ENCODE measurements around the gene PNRC2.

The PNRC2 gene

GRCh38 chr1:23959461-23960290 is at the start of gene PNRC2 (continued):
- no peak for TF ChIP-seq ZSCAN16 (tag by site-specific recombination; IDR thresholded peaks at IDR 0.05)
- TF ChIP-seq ZBTB44 (tag by site-specific recombination; IDR thresholded peaks at IDR 0.05), result no peak
- peak; percentile 79 for TF ChIP-seq ZBTB10 (tag by site-specific recombination; IDR thresholded peaks at IDR 0.05)
- TF ChIP-seq PRDM4 (tag by site-specific recombination; IDR thresholded peaks at IDR 0.05), result no peak
- no peak for TF ChIP-seq ZNF148 (tag by site-specific recombination; IDR thresholded peaks at IDR 0.05; ENCODE audit: borderline replicate concordance)
- no peak; the same call in 1 of the 2 replicates for TF ChIP-seq MYNN (tag by site-specific recombination; IDR thresholded peaks at IDR 0.05; ENCODE audit: borderline replicate concordance)
- TF ChIP-seq GLIS2 (tag by site-specific recombination; IDR thresholded peaks at IDR 0.05), result peak; percentile 65; the same call in 1 of the 2 replicates
- TF ChIP-seq ZNF23 (tag by site-specific recombination; IDR thresholded peaks at IDR 0.05; ENCODE audit: borderline replicate concordance), result no peak
- 0 out of 2 replicates have a peak, but pooled peaks have one; percentile 49 for TF ChIP-seq ZFP69B (tag by site-specific recombination; IDR thresholded peaks at IDR 0.05)
- peak; percentile 96 for TF ChIP-seq ZEB2 (tag by site-specific recombination; IDR thresholded peaks at IDR 0.05)
- TF ChIP-seq ZBTB8A (tag by site-specific recombination; IDR thresholded peaks at IDR 0.05), result peak; percentile 84
- TF ChIP-seq ZBTB6 (tag by site-specific recombination; IDR thresholded peaks at IDR 0.05), result no peak
- TF ChIP-seq ZNF112 (tag by site-specific recombination; IDR thresholded peaks at IDR 0.05), result no peak
- no peak for TF ChIP-seq ZNF426 (tag by site-specific recombination; IDR thresholded peaks at IDR 0.05)
- no peak; the same call in 1 of the 2 replicates for TF ChIP-seq TSHZ1 (tag by site-specific recombination; IDR thresholded peaks at IDR 0.05; ENCODE audit: borderline replicate concordance)
- no peak for TF ChIP-seq ZNF121 (tag by site-specific recombination; IDR thresholded peaks at IDR 0.05)
- TF ChIP-seq PATZ1 (tag by site-specific recombination; IDR thresholded peaks at IDR 0.05), result peak; percentile 71
- TF ChIP-seq ZNF341 (tag by site-specific recombination; IDR thresholded peaks at IDR 0.05; ENCODE audit: low read depth), result peak; percentile 96
- no peak for TF ChIP-seq ZNF624 (tag by site-specific recombination; IDR thresholded peaks at IDR 0.05)
- TF ChIP-seq ELK4 (IDR thresholded peaks at IDR 0.05; ENCODE audit: borderline replicate concordance, low read depth, low read length), result no peak
